ENCODE measurements around the gene BCL10. TPM values are rescaled to one million over a fixed set of nuclear protein-coding genes. Genes with fewer than 3 reads are reported as not detected.
A peak's percentile ranks its signal among the peaks of the same experiment; 100 is the strongest.

Gene BCL10
- total RNA-seq, 4 donors from 2014 or later: 8.7 to 15.1 (median 10.8) TPM

DNA sequence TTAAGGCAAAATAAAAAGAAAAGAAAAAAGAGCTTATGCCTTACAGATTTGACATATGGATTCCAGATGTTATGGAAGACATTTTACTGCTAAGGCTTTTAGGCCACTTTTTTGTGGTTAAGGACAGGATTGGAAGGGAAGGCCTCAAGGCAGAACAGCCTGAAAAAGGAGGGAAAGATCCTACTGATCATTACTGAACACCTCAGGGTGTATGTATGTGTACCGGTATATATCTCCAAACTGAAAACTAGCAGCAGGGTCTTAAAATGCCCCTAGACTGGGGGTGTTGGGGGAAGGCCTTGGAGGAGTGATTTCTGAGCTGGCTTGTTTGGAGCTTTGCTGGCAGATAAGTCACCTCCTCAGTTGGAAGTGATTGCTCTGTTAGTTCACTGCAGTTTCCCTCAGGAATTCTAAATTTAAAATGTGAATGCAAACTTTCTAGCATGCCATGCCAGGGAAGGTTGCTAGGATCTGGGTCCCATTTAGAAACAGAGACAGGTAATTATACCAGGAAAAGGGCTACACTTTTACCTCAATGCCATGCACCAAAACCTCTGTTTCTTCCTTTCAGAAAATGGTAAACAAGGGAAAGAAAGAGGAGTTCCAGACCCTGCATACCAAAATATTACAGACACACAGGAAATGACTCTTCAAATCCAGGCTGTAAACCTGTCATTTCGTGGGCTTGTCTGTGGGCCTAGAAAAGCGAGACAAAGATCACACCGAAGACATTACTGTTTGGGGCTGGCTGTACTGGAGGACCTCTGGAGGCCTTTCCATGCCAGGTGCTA is 32.0 kb downstream of the BCL10 start:
- no peak overlapping the region for H3K4me3 ChIP-seq
- no peaks in the 10 kb centered on the region for H3K27me3 ChIP-seq
- peaks cover 11 to 52% (median 49%) of the 10 kb centered on the region in 4 donors for H3K4me1 ChIP-seq
- TF ChIP-seq POLR2A (IDR thresholded peaks at IDR 0.05; ENCODE audit: low read depth) (no peak), EP300 (IDR thresholded peaks at IDR 0.05) (no peak), POLR2AphosphoS5 (IDR thresholded peaks at IDR 0.05) (no peak)
- TF ChIP-seq, protein P1, sequence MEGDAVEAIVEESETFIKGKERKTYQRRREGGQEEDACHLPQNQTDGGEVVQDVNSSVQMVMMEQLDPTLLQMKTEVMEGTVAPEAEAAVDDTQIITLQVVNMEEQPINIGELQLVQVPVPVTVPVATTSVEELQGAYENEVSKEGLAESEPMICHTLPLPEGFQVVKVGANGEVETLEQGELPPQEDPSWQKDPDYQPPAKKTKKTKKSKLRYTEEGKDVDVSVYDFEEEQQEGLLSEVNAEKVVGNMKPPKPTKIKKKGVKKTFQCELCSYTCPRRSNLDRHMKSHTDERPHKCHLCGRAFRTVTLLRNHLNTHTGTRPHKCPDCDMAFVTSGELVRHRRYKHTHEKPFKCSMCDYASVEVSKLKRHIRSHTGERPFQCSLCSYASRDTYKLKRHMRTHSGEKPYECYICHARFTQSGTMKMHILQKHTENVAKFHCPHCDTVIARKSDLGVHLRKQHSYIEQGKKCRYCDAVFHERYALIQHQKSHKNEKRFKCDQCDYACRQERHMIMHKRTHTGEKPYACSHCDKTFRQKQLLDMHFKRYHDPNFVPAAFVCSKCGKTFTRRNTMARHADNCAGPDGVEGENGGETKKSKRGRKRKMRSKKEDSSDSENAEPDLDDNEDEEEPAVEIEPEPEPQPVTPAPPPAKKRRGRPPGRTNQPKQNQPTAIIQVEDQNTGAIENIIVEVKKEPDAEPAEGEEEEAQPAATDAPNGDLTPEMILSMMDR (IDR thresholded peaks at IDR 0.05): no peak
- H3K9me3 ChIP-seq: no peaks in the 10 kb centered on the region
- H3K36me3 ChIP-seq: no peaks in the 10 kb centered on the region
- H3K27ac ChIP-seq (replicated peaks in 1 of 4): peak overlapping the region; percentile 34 to 58 (median 52)
- 26% methylated on average over 4 of the region's 4 CpGs for WGBS
- no peak for DNase-seq (ENCODE audit: extremely low spot score)
- intact Hi-C loops (cut with DNase I): no loop called here

GRCh38 chr1:85243372-85243771 is 33.1 kb downstream of the BCL10 start:
- Histone ChIP-seq H3K27me3 (no peaks in the 10 kb centered on the region), H3K4me1 (peaks cover 11 to 54% (median 50%) of the 10 kb centered on the region in 4 donors), H3K27ac (replicated peaks in 1 of 4) (peak overlapping the region in 2 of 4 donors; percentile 1 to 57), H3K9me3 (no peaks in the 10 kb centered on the region), H3K36me3 (no peaks in the 10 kb centered on the region), H3K4me3 (no peak overlapping the region)
- TF ChIP-seq POLR2A (IDR thresholded peaks at IDR 0.05; ENCODE audit: low read depth) (no peak), POLR2AphosphoS5 (IDR thresholded peaks at IDR 0.05) (no peak), EP300 (IDR thresholded peaks at IDR 0.05) (no peak)
- TF ChIP-seq, protein P1 (IDR thresholded peaks at IDR 0.05): peak in 1 of 3 experiments; percentile 16
- intact Hi-C loops (cut with DNase I): no loop called here
- no peak for DNase-seq (ENCODE audit: extremely low spot score)

DNA sequence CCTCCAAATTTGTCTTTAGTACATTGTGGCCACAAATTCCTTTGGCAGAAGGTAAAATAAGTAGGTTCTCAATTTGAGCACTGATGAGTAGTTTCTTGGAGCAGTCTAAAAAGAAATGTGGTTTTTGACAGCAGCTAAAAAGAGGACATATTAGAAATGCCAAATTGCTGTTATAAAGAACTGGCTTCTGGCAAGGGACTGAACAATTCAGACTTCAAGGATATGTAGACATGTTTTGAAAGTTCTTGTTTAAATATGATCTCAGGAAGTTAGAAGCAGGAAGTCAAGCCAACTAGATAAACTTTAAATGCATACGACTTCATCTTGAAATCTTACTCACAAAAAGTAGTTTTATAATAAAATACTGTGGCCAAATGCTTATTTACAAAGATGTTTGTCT is 35.8 kb downstream of the BCL10 start:
- TF ChIP-seq, protein P1 (IDR thresholded peaks at IDR 0.05): no peak
- no peak for TF ChIP-seq POLR2AphosphoS5 (IDR thresholded peaks at IDR 0.05)
- no peak for TF ChIP-seq EP300 (IDR thresholded peaks at IDR 0.05)
- no peak for TF ChIP-seq POLR2A (IDR thresholded peaks at IDR 0.05; ENCODE audit: low read depth)
- Histone ChIP-seq H3K4me1 (peaks cover 11 to 47% (median 45%) of the 10 kb centered on the region in 4 donors), H3K36me3 (no peaks in the 10 kb centered on the region), H3K4me3 (no peak overlapping the region), H3K27ac (replicated peaks in 1 of 4) (peak overlapping the region; percentile 48 to 67 (median 64)), H3K27me3 (no peaks in the 10 kb centered on the region), H3K9me3 (no peaks in the 10 kb centered on the region)
- no peak for DNase-seq (ENCODE audit: extremely low spot score)
- intact Hi-C loops (cut with DNase I): no loop called here
- 9% methylated on average over 1 of the region's 1 CpG for WGBS

GRCh38 chr1:85240174-85240601 is 36.2 kb downstream of the BCL10 start:
- Histone ChIP-seq H3K9me3 (no peaks in the 10 kb centered on the region), H3K4me3 (no peak overlapping the region), H3K36me3 (no peaks in the 10 kb centered on the region), H3K27me3 (no peaks in the 10 kb centered on the region), H3K4me1 (peaks cover 11 to 42% (median 41%) of the 10 kb centered on the region in 4 donors), H3K27ac (replicated peaks in 1 of 4) (peak overlapping the region; percentile 48 to 67 (median 64))
- no peak for TF ChIP-seq POLR2A (IDR thresholded peaks at IDR 0.05; ENCODE audit: low read depth)
- TF ChIP-seq, protein P1 (IDR thresholded peaks at IDR 0.05): peak; percentile 14 to 25 (median 16)
- intact Hi-C loops (cut with DNase I): no loop called here
- DNase-seq (ENCODE audit: extremely low spot score): no peak
- 7% methylated on average over 1 of the region's 1 CpG for WGBS

All from esophagus muscularis mucosa (tissue), 4 donors.